Stimulated activated CD4-positive, alpha-beta T cell treated with anti-CD3 and anti-CD28 coated beads, Interleukin-12 subunit alpha, Interleukin-12 subunit beta, amount 100 ng/mL, for 48 hours (primary cell): ENCODE data around the gene TEX10.
"Not testable (repeated sequence)": the region's sequence is repeated elsewhere in the genome, so short reads cannot be mapped to it uniquely, and the experiment has no call there.

ENCODE experiments used
- DNase-seq, 3 donors: peaks; one replicate each; pipeline ENCODE4 v3.0.0-alpha.2; 2020; ENCODE audit warnings: low read depth in 2 of 3, low spot score in 1 of 3

Gene TEX10

GRCh38 chr9:100352727-100353505, at the start of gene TEX10:
TSS of gene TEX10 (minus strand) at chr9:100352942. CDS start at chr9:100349363, 3,579 bp downstream.
- peak; percentile 80 to 89 (median 86) for DNase-seq

GRCh38 chr9:100401042-100401441, 48.3 kb upstream of the TEX10 start:
- DNase-seq, result no peak

- DNase-seq, result no peak
Observed at GRCh38 chr9:100397529-100398266, 45.0 kb upstream of the TEX10 start.

DNA sequence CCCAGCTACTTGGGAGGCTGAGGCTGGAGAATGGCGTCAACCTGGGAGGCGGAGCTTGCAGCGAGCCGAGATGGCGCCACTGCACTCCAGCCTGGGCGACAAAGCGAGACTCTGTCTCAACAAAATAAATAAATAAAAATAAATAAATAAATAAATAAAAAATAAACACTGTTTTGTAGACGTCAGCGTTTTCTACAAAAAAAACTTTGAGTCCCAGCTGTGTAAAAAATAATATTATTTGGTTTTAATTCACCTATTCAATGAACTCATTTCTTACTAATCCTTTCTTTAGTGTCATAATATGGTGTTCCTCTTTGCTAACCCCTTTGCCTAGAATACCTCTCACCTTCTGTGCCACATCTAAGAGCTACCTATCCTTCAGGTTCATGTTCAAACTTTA, 44.0 kb upstream of the TEX10 start:
- DNase-seq, result no peak

- no peak for DNase-seq
Observed at GRCh38 chr9:100394816-100395215, 42.1 kb upstream of the TEX10 start.

DNA sequence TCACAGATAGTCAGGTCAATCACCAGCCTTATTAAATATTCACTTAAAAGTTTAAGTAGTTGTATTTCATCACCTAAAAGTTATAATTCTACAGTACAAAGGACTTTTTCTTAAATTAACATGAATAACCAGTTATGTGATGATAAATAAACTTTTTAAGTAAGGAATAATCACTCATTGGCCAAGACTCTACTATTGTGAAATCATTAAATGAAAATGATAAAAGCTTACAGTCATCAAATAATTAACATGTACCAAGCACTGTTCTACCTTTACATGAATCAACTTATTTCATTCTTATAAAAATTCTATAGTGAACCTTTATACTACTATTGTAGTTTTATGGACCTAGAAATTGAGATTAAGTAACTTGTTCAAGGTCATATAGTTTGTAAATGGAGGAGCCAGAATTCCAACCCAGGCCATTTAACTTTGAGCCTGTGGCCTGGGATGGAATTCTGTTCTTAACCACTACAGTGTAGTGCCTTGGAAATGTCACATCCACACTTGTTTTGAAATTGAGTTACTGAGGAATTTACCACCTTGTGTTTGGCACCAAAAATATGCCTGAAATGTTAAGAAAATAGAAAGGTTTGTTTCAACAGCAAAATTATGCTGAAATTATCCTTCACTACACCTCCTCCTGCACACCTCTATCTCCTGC, 41.4 kb upstream of the TEX10 start:
- DNase-seq, result no peak

DNA sequence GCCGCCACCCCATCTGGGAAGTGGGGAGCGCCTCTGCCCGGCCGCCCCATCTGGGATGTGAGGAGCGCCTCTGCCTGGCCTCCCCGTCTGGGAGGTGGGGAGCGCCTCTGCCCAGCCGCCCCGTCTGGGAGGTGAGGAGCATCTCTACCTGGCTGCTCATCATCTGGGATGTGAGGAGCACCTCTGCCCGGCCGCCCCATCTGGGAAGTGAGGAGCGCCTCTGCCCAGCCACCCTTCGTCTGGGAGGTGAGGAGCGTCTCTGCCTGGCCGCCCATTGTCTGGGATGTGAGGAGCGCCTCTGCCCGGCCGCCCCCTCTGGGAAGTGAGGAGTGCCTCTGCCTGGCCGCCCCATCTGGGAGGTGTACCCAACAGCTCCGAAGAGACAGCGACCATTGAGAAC, 40.2 kb upstream of the TEX10 start:
- DNase-seq, result not testable (repeated sequence)

GRCh38 chr9:100379862-100380261, 27.1 kb upstream of the TEX10 start:
- no peak for DNase-seq

GRCh38 chr9:100377015-100377414, 24.3 kb upstream of the TEX10 start:
- no peak for DNase-seq

GRCh38 chr9:100375658-100376057, 22.9 kb upstream of the TEX10 start:
- no peak for DNase-seq

DNA sequence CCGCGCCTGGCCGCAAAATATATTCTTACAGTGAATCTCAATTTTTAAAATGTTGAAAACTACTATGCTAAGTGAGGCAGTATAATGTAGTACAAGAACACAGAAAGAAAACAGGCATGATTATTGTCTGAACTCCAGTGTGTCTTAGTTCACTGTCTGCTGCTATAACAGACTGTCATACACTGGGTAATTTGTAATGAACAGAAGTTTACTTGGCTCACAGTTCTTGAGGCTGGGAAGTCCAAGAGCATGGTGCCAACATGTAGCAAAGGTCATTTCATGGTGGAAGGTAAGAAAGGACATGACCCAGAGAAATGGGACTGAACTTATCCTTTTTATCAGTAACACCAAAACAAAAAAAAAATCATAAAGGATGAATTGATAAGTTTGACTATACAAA, 19.9 kb upstream of the TEX10 start:
- DNase-seq, result no peak

DNA sequence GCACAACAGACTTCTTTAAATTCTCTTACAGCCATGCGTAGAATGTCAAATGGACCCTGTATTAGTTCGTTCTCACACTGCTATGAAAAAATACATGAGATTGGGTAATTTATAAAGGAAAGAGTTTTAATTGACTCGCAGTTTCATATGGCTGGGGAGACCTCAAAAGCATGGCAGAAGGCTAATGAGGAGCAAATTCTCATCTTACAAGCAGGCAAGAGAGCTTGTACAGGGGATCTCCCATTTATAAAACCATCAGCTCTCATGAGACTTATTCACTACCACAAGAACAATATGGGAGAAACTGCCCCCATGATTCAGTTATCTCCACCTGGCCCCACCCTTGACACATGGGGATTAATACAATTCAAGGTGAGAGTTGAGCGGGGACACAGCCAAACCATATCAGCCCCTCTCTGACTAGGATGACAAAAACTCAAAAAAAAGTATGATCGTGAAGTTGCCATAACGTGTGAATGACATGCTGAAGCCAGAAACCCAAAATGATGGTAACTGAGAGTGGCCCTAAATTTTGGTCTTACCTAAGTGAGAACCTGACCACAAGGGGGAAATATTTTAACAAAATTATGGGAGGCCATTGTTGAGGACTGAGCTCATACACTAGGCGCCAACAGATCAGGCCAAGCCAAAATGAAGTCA, 17.5 kb upstream of the TEX10 start:
- no peak for DNase-seq

DNA sequence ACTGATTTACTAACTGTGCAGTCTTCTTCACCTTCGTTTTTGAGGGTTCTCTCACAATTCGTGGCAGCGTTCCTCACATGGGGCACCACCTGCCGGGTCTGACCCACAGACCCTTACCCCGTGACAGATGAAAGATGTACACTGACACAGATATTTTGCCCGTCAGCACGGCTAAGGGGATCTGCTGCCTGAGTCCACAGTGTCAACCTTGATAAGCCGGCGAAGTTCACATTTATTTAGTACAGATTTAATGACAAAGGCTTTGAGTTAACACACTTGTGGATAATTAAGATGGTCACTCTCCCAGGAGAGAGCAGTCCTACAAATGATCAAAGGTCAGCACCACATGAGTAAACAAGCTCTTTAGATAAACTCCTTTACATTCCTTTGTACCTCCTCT, 15.9 kb upstream of the TEX10 start:
- DNase-seq, result no peak

GRCh38 chr9:100366121-100366520, 13.4 kb upstream of the TEX10 start:
- no peak for DNase-seq

DNA sequence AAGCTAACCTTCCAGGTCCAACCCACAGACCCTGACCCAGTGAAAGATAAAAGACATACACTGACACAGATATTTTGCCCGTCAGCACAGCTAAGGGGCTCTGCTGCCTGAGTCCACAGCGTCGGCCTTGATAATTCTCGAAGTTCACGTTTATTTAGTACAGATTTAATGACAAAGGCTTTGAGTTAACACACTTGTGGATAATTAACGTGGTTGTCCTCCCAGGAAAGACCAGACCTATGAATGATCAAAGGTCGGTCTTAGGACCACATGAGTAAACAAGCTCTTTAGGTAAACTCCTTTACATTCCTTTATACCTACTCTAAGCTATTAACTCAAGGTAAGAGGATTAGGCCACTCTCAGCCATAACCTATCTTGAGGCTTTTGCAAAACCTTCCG, 11.3 kb upstream of the TEX10 start:
- DNase-seq, result no peak

DNA sequence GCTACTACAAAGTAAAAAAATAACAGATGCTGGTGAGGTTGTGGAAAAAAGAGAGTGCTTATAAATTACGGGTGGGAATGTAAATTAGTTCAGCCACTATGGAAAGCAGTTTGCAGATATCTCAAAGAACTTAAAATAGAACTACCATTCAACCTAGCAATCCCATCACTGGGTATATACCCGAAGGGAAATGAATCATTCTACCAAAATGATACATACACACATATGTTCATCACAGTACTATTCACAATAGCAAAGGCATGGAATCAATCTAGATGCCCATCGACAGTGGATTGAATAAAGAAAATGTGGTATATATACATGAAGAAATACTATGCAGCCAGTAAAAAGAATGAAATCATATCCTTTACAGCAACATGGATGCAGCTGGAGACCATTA, 6.3 kb upstream of the TEX10 start:
- no peak for DNase-seq

DNA sequence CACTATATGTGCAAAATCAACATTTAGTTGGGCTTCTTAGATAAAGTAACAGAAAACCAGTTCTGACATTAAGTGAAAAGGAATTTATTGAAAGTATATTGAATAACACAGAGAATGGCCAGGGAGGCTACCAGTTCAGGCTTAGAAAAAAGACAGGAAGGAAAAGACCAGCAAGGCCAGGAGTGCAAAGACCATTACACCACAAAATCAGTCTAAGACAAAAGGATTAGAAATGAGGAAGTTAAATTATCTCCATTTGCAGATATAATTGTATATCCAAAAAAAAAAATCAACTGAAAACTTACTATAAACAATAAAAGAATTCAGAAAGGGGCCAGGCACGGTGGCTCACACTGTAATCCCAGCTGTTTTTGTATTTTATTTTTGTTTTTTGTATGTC, 4.8 kb upstream of the TEX10 start:
- DNase-seq, result no peak

DNA sequence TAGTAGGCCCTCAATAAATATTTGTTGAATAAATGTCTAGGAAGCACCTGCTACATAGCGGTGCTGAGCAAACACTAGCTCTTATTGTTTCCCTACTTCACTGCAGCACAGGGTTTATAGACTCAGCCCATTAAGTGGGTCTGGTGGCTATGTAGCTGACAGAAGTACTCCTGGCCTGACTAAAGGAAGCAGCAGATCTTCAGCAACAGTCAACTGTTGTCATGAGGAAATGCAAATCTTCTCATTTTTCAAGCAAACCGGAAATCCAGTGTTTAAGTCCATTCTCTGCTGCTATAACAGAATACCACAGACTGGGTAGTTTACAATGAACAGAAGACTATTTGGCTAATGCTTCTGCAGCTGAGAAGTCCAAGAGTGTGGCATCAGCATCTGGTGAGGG, 2.8 kb upstream of the TEX10 start:
- DNase-seq, result no peak

DNA sequence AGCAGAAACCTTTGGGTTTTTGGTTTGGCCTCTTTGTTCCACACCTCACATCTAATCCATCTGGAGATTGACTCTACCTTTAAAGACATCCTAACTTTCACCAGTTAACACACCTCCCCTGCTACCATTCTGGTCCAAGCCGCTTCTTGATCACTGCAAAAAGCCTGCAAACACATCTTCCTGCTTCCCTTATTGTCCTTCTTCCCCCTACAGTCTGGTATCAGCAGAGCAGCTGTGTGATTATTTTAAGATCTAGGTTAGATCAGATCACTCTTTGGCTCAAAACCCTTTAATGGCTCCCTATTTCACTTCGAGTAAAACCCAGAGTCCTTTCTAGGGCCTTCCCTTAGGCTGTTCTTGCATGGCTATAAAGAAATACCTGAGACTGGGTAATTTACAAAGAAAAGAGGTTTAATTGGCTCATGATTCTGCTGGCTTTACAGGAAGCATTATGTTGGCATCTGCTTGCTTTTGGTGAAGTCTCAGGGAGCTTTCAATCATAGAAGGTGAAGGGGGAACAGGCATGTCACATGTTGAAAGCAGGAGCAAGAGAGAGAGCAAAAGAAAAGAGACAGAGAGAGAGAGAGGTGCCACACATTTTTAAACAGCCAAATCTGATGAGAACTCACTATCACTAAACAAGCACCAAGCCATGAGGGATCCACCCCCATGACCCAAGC, 1.5 kb upstream of the TEX10 start:
- DNase-seq, result no peak

DNA sequence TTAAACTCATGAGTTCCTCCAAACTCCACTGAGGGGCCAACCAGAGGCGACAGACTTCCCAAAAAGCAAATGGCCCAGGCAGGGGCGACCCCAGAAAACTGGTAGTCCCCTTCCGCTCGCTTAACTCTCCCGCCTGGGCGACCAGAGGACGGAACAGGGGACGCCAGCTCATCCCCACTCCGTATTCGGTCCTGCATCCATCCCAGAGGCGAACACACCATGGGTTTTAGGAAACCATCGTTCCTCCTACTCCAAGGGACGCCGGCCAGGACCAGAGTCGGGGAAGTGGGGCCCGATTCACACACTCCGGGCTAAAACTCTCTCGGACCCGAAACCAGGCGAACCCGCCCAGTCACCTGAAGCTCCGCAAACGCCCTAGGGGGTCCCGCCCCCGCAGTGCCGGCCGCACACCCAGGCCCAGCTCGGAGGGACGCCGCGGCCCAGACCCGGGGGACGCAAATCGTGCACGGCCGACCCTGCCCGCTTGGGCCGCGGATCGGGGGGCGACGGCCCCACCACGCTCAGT, 478 bp downstream of the TEX10 start:
- peak in 2 of 3 donors; percentile 8 to 20 for DNase-seq

GRCh38 chr9:100351508-100351907, 1.2 kb downstream of the TEX10 start:
- no peak for DNase-seq
